Measurements from ENCODE around the gene B4GALNT1. TPM values are rescaled to one million over a fixed set of nuclear protein-coding genes. Genes with fewer than 3 reads are reported as not detected.

B4GALNT1 gene
- polyA plus RNA-seq, 1 experiment: 1.8 TPM

- Histone ChIP-seq H3K27me3 (ENCODE audit: control insufficient read depth, insufficient read depth, low read length) (no peaks in the 10 kb centered on the region), H3K4me3 (ENCODE audit: low read depth, low read length) (peak overlapping the region; percentile 71), H3K9me3 (ENCODE audit: control insufficient read depth, insufficient read depth, low read length) (no peaks in the 10 kb centered on the region; the same call in 1 of the 2 replicates), H3K27ac (ENCODE audit: low read depth, low read length) (no peak overlapping the region)
- DNase-seq (ENCODE audit: low read depth, low spot score): no peak
- no peak for TF ChIP-seq CTCF (IDR thresholded peaks at IDR 0.05; ENCODE audit: low read depth, low read length)
- ChIA-PET POLR2A (interaction anchor here (0.9 to 1.4 kb wide), 5 partner anchors 9 to 92 kb away, joined by 3 to 8 read pairs (median 4); partner anchors contain the start of gene DDIT3), CTCF (interaction anchor here (0.6 to 1.4 kb wide), 4 partner anchors 9 to 114 kb away, joined by 3 to 6 read pairs (median 3); no protein-coding TSS in a partner anchor)
These were observed 20.9 kb downstream of the B4GALNT1 start for GRCh38 chr12:57611827-57612710.

DNA sequence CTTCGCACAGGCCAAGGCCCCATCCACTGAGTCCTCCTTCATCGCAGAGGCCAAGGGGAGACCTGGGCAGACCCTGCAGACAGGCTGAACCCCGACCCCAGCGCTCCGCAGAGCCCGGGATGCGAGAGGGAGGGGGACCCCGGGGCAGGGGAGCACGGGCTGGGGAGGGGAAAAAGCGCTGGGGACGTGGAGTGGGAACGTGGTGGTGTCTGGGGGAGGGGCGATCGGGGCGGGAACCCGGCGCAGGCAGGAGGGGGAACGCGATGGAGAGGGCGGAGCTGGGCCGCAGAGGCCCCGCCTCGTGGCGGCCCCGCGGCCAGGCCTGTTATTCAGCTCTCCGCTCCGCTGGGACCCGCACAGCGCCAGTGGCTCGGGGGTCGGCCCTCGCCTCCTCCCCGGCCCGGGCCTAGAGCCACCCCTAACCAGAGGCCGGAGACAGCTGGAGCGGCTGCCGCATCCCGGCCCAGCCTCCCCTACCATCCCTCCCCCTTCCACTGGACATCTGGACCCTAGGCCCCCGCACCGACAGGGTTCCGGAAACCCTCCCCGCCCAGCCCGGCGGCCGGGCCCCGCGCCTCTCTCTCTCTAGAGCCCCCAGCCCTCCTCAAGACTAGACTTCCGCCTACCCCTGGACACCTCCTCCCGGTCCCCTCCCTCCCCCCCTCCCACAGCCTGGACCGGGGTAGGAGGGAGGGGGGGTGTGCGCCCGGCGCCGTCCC is 21.7 kb downstream of the B4GALNT1 start, which contains the start of gene ARHGEF25:
Gene ARHGEF25, plus strand, starts transcription at position 328 of the 719 bp plus-strand sequence. CDS start 460 bp downstream, outside the sequence.
- peak within 1 kb of the TSS; percentile 71 for H3K4me3 ChIP-seq (ENCODE audit: low read depth, low read length)
- H3K9me3 ChIP-seq (ENCODE audit: control insufficient read depth, insufficient read depth, low read length): no peaks in the 10 kb centered on the region; the same call in 1 of the 2 replicates
- TF ChIP-seq CTCF (IDR thresholded peaks at IDR 0.05; ENCODE audit: low read depth, low read length): no peak
- DNase-seq (ENCODE audit: low read depth, low spot score): no peak
- H3K27ac ChIP-seq (ENCODE audit: low read depth, low read length): no peak within 1 kb of the TSS
- H3K27me3 ChIP-seq (ENCODE audit: control insufficient read depth, insufficient read depth, low read length): no peaks in the 10 kb centered on the region
- POLR2A ChIA-PET: interaction anchor here (0.6 to 1.4 kb wide), 7 partner anchors 9 to 115 kb away, joined by 3 to 8 read pairs (median 4); partner anchors contain the start of gene DDIT3
- CTCF ChIA-PET: interaction anchor here (0.6 to 1.4 kb wide), 3 partner anchors 10 to 115 kb away, joined by 3 read pairs; no protein-coding TSS in a partner anchor

- ChIA-PET POLR2A (interaction anchor here (0.6 to 1.4 kb wide), 7 partner anchors 10 to 115 kb away, joined by 3 to 8 read pairs (median 4); partner anchors contain the start of gene DDIT3), CTCF (interaction anchor here (1.1 to 1.4 kb wide), 2 partner anchors 10 to 115 kb away, joined by 3 read pairs; no protein-coding TSS in a partner anchor)
- no peak for DNase-seq (ENCODE audit: low read depth, low spot score)
- Histone ChIP-seq H3K27me3 (ENCODE audit: control insufficient read depth, insufficient read depth, low read length) (no peaks in the 10 kb centered on the region), H3K4me3 (ENCODE audit: low read depth, low read length) (peak overlapping the region; percentile 71), H3K9me3 (ENCODE audit: control insufficient read depth, insufficient read depth, low read length) (no peaks in the 10 kb centered on the region; the same call in 1 of the 2 replicates), H3K27ac (ENCODE audit: low read depth, low read length) (no peak overlapping the region)
- TF ChIP-seq CTCF (IDR thresholded peaks at IDR 0.05; ENCODE audit: low read depth, low read length): no peak
These were observed 22.4 kb downstream of the B4GALNT1 start for GRCh38 chr12:57610554-57611107.

- H3K27ac ChIP-seq (ENCODE audit: low read depth, low read length): no peak overlapping the region
- POLR2A ChIA-PET: interaction anchor here (1.4 kb wide), 1 partner anchor 89 kb away, joined by 7 read pairs; the partner anchor contains the start of gene DDIT3
These were observed 23.0 kb downstream of the B4GALNT1 start for GRCh38 chr12:57609781-57610553.

More at GRCh38 chr12:57609781-57610553, 23.0 kb downstream of the B4GALNT1 start:
- CTCF ChIA-PET: interaction anchor here (0.6 to 1.4 kb wide), 2 partner anchors 11 to 20 kb away, joined by 3 to 6 read pairs; no protein-coding TSS in a partner anchor
- TF ChIP-seq CTCF (IDR thresholded peaks at IDR 0.05; ENCODE audit: low read depth, low read length): no peak
- no peaks in the 10 kb centered on the region for H3K27me3 ChIP-seq (ENCODE audit: control insufficient read depth, insufficient read depth, low read length)
- DNase-seq (ENCODE audit: low read depth, low spot score): no peak
- H3K4me3 ChIP-seq (ENCODE audit: low read depth, low read length): no peak overlapping the region
- H3K9me3 ChIP-seq (ENCODE audit: control insufficient read depth, insufficient read depth, low read length): no peaks in the 10 kb centered on the region; the same call in 1 of the 2 replicates

Data from AG04450 (cell line).